ENCODE data around the gene BCAS3. TPM values are rescaled to one million over a fixed set of nuclear protein-coding genes. Genes with fewer than 3 reads are reported as not detected.

BCAS3 gene
- total and polyA plus RNA-seq, 2 donors (not counting 1 experiment from before 2014, with no cell fraction given), result 13.9 to 73.4 TPM

DNA sequence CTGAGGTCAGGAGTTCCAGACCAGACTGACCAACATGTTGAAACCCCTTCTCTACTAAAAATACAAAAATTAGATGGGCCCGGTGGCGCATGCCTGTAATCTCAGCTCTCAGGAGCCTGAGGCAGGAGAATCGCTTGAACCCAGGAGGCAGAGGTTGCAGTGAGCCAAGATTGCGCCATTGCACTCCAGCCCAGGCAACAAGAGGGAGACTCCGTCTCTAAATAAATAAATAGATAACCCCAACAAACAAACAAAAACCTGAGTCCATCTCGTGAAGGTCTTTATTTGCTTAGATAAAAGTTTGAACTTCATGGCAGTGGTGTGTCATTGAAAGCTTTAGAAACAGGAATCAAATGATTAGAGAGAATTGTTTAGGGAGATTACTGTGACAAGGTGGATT lies 167.4 kb downstream of the BCAS3 start:
- Mint-ChIP-seq H3K4me1 (peaks cover 3% of the 10 kb centered on the region), H3K9me3 (ENCODE audit: insufficient read depth) (no peaks in the 10 kb centered on the region), H3K27me3 (no peaks in the 10 kb centered on the region), H3K4me3 (no peak overlapping the region), H3K27ac (no peak overlapping the region)
- H3K4me1 ChIP-seq (ENCODE audit: control insufficient read depth in 2 of 2, insufficient read depth in 2 of 2, low read length in 2 of 2), result no peaks in the 10 kb centered on the region
- DNase-seq, result no peak
- H3K4me3 ChIP-seq (ENCODE audit: control extremely low read depth in 1 of 5, extremely low read depth in 1 of 5, insufficient read depth in 1 of 5, low read depth in 2 of 5, low read length in 4 of 5), result no peak overlapping the region
- no peak for ATAC-seq (ENCODE audit: low read depth)
- WGBS (ENCODE audit: insufficient coverage), result 90% methylated on average over 3 of the region's 6 CpGs
- no peak overlapping the region for H2AFZ ChIP-seq (ENCODE audit: insufficient read depth, low read depth, low read length, poor library complexity, severe bottlenecking)
- ChIA-PET CTCF (no interaction called here), POLR2A (no interaction called here)
- H4K20me1 ChIP-seq (ENCODE audit: control insufficient read depth, insufficient read depth, low read length, poor library complexity, severe bottlenecking), result no peaks in the 10 kb centered on the region
- intact Hi-C loops (cut with micrococcal nuclease), result no loop called here
- no peak overlapping the region for H3K9ac ChIP-seq (ENCODE audit: low read length)
- no peak overlapping the region for H3K4me2 ChIP-seq (replicated peaks; ENCODE audit: low read depth, low read length, poor library complexity, severe bottlenecking)
- H3K27ac ChIP-seq (ENCODE audit: low read length in 2 of 2), result no peak overlapping the region
- no peaks in the 10 kb centered on the region for H3K79me2 ChIP-seq (ENCODE audit: control insufficient read depth, insufficient read depth, low read length)
- peaks cover 0 to 4% (median 0%) of the 10 kb centered on the region in 3 donors for H3K9me3 ChIP-seq (ENCODE audit: control extremely low read depth in 1 of 3, control insufficient read depth in 2 of 3, insufficient read depth in 1 of 3, low read length in 2 of 3)
- no peaks in the 10 kb centered on the region for H3K27me3 ChIP-seq (replicated peaks in 1 of 4; ENCODE audit: control extremely low read depth in 1 of 4, control insufficient read depth in 3 of 4, insufficient read depth in 4 of 4, low read length in 3 of 4)
- H3K36me3 ChIP-seq (replicated peaks in 1 of 2; ENCODE audit: control extremely low read depth in 1 of 2, control insufficient read depth in 1 of 2, extremely low read depth in 1 of 2, insufficient read depth in 2 of 2, low read length in 1 of 2), result no peaks in the 10 kb centered on the region
- TF ChIP-seq, protein P1, sequence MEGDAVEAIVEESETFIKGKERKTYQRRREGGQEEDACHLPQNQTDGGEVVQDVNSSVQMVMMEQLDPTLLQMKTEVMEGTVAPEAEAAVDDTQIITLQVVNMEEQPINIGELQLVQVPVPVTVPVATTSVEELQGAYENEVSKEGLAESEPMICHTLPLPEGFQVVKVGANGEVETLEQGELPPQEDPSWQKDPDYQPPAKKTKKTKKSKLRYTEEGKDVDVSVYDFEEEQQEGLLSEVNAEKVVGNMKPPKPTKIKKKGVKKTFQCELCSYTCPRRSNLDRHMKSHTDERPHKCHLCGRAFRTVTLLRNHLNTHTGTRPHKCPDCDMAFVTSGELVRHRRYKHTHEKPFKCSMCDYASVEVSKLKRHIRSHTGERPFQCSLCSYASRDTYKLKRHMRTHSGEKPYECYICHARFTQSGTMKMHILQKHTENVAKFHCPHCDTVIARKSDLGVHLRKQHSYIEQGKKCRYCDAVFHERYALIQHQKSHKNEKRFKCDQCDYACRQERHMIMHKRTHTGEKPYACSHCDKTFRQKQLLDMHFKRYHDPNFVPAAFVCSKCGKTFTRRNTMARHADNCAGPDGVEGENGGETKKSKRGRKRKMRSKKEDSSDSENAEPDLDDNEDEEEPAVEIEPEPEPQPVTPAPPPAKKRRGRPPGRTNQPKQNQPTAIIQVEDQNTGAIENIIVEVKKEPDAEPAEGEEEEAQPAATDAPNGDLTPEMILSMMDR (IDR thresholded peaks at IDR 0.05), result no peak
- TF ChIP-seq EZH2 (IDR thresholded peaks at IDR 0.05; ENCODE audit: borderline replicate concordance, insufficient read depth, low read depth, low read length, poor library complexity, severe bottlenecking), result no peak

DNA sequence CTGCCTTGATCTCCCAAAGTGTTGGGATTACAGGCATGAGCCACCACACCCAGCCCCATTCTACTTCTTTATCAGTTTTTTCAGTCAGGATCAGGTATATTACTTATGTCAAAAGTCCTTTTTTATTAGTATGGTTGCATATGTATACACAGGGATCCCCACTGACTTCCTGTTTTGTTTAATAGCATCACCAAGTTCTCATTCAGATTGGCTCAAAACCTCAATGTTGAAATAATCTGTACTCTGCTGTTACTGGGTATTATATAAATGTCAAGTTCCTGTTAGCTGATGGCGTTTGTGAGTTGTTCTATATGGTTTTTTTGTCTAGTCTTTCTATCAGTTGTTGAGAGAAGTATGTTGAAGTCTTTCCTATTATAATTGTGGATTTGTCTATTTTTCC lies 168.5 kb downstream of the BCAS3 start:
- WGBS (ENCODE audit: insufficient coverage), result no CpG with 5 or more reads among the region's 1 CpG
- no peak overlapping the region for H3K27ac ChIP-seq (ENCODE audit: low read length in 2 of 2)
- DNase-seq (no peak), ATAC-seq (ENCODE audit: low read depth) (no peak)
- ChIA-PET POLR2A (no interaction called here), CTCF (no interaction called here)
- no peak overlapping the region for H3K4me2 ChIP-seq (replicated peaks; ENCODE audit: low read depth, low read length, poor library complexity, severe bottlenecking)
- Mint-ChIP-seq H3K4me1 (peaks cover 3% of the 10 kb centered on the region), H3K27ac (no peak overlapping the region), H3K9me3 (ENCODE audit: insufficient read depth) (no peaks in the 10 kb centered on the region), H3K27me3 (no peaks in the 10 kb centered on the region), H3K4me3 (no peak overlapping the region)
- no peaks in the 10 kb centered on the region for H3K27me3 ChIP-seq (replicated peaks in 1 of 4; ENCODE audit: control extremely low read depth in 1 of 4, control insufficient read depth in 3 of 4, insufficient read depth in 4 of 4, low read length in 3 of 4)
- intact Hi-C loops (cut with micrococcal nuclease), result no loop called here
- H3K79me2 ChIP-seq (ENCODE audit: control insufficient read depth, insufficient read depth, low read length), result no peaks in the 10 kb centered on the region
- H3K4me3 ChIP-seq (ENCODE audit: control extremely low read depth in 1 of 5, extremely low read depth in 1 of 5, insufficient read depth in 1 of 5, low read depth in 2 of 5, low read length in 4 of 5), result no peak overlapping the region
- H2AFZ ChIP-seq (ENCODE audit: insufficient read depth, low read depth, low read length, poor library complexity, severe bottlenecking), result no peak overlapping the region
- no peak for TF ChIP-seq EZH2 (IDR thresholded peaks at IDR 0.05; ENCODE audit: borderline replicate concordance, insufficient read depth, low read depth, low read length, poor library complexity, severe bottlenecking)
- TF ChIP-seq, protein P1 (IDR thresholded peaks at IDR 0.05), result no peak
- no peaks in the 10 kb centered on the region for H4K20me1 ChIP-seq (ENCODE audit: control insufficient read depth, insufficient read depth, low read length, poor library complexity, severe bottlenecking)
- no peaks in the 10 kb centered on the region for H3K4me1 ChIP-seq (ENCODE audit: control insufficient read depth in 2 of 2, insufficient read depth in 2 of 2, low read length in 2 of 2)
- no peak overlapping the region for H3K9ac ChIP-seq (ENCODE audit: low read length)
- no peaks in the 10 kb centered on the region for H3K36me3 ChIP-seq (replicated peaks in 1 of 2; ENCODE audit: control extremely low read depth in 1 of 2, control insufficient read depth in 1 of 2, extremely low read depth in 1 of 2, insufficient read depth in 2 of 2, low read length in 1 of 2)
- H3K9me3 ChIP-seq (ENCODE audit: control extremely low read depth in 1 of 3, control insufficient read depth in 2 of 3, insufficient read depth in 1 of 3, low read length in 2 of 3), result peaks cover 0 to 4% (median 0%) of the 10 kb centered on the region in 3 donors
